Neural progenitor cell (in vitro differentiated cells): ENCODE measurements around the gene DNMT3A. TPM values are rescaled to one million over a fixed set of nuclear protein-coding genes. Genes with fewer than 3 reads are reported as not detected.
A peak's percentile ranks its signal among the peaks of the same experiment; 100 is the strongest.

Experiments
- DNase-seq: peaks from one replicate; pipeline ENCODE4 v3.0.0-alpha.2; 2016; ENCODE audit warnings: low spot score
- H2AFZ ChIP-seq: fragments of 200-600 bp; sonication (generic); replicated peaks from 2 replicates; pipeline ENCODE4 v1.6.1; 2016; ENCODE audit warnings: antibody characterized with exemption
- H3F3A ChIP-seq: fragments of 200-600 bp; sonication (generic); 2 replicates; pipeline ENCODE4 v1.6.1; 2016; ENCODE audit warnings: antibody characterized with exemption, low read depth
- H3K27ac ChIP-seq: fragments of 200-600 bp; sonication (generic); 2 replicates; pipeline ENCODE4 v1.5.1; 2016; ENCODE audit warnings: mild to moderate bottlenecking
- H3K27me3 ChIP-seq: fragments of 200-600 bp; sonication (generic); 2 replicates; pipeline ENCODE4 v1.6.1; 2016; ENCODE audit warnings: mild to moderate bottlenecking, moderate library complexity
- H3K36me3 ChIP-seq: fragments of 200-600 bp; sonication (generic); 2 replicates; pipeline ENCODE4 v1.5.1; 2016
- H3K4me1 ChIP-seq: fragments of 200-600 bp; sonication (generic); 2 replicates; pipeline ENCODE4 v1.6.1; 2016; ENCODE audit warnings: mixed run types
- H3K4me2 ChIP-seq: fragments of 200-600 bp; sonication (generic); 2 replicates; pipeline ENCODE4 v1.6.1; 2016
- H3K4me3 ChIP-seq: fragments of 200-600 bp; sonication (generic); 2 replicates; pipeline ENCODE4 v1.5.1; 2016
- H3K79me2 ChIP-seq: fragments of 200-600 bp; sonication (generic); 2 replicates; pipeline ENCODE4 v1.6.1; 2016; ENCODE audit warnings: low read depth
- H3K9ac ChIP-seq: fragments of 200-600 bp; sonication (generic); 2 replicates; pipeline ENCODE4 v1.6.1; 2016
- H3K9me3 ChIP-seq: fragments of 200-600 bp; sonication (generic); 2 replicates; pipeline ENCODE4 v1.5.1; 2016; ENCODE audit warnings: low read depth
- H4K20me1 ChIP-seq: fragments of 200-600 bp; sonication (generic); 2 replicates; pipeline ENCODE4 v1.6.1; 2016; ENCODE audit warnings: low read depth
- H3K27ac Mint-ChIP-seq: 3 replicates; pipeline ENCODE4 v1.8.0; 2021; ENCODE audit warnings: mixed read lengths
- H3K27me3 Mint-ChIP-seq: 2 replicates; pipeline ENCODE4 v1.8.0; 2022; ENCODE audit warnings: low read depth, mild to moderate bottlenecking, inconsistent platforms, moderate library complexity, mixed read lengths; ENCODE audit not compliant: insufficient read depth
- H3K36me3 Mint-ChIP-seq: 3 replicates; pipeline ENCODE4 v1.8.0; 2021; ENCODE audit warnings: mixed read lengths
- H3K4me1 Mint-ChIP-seq: 3 replicates; pipeline ENCODE4 v1.8.0; 2021; ENCODE audit warnings: mixed read lengths
- H3K4me3 Mint-ChIP-seq: 3 replicates; pipeline ENCODE4 v1.8.0; 2021; ENCODE audit warnings: mild to moderate bottlenecking, moderate library complexity, mixed read lengths
- H3K9me3 Mint-ChIP-seq: 3 replicates; pipeline ENCODE4 v1.8.0; 2020; ENCODE audit warnings: mixed read lengths
- EZH2 ChIP-seq: fragments of 200-600 bp; sonication (generic); IDR thresholded peaks from 2 replicates; pipeline ENCODE4 v1.6.1; 2017; ENCODE audit warnings: antibody characterized with exemption, mild to moderate bottlenecking, moderate library complexity
- EZH2phosphoT487 ChIP-seq: fragments of 200-600 bp; sonication (generic); IDR thresholded peaks from 2 replicates; pipeline ENCODE4 v1.6.1; 2017; ENCODE audit warnings: antibody characterized with exemption
- total RNA-seq: library from RNA; depleted of rRNA; stranded (reverse); fragments of >200 nt; gene quantifications from 2 replicates; pipeline ENCODE4 v1.2.3, GENCODE V29; 2015; ENCODE audit warnings: low replicate concordance
- TF ChIP-seq, protein P1 (sequence below): fragments of 200-600 bp; sonication (generic); IDR thresholded peaks from 2 replicates; pipeline ENCODE4 v1.5.1; 2017; ENCODE audit warnings: antibody characterized with exemption, mild to moderate bottlenecking

Gene DNMT3A
- total RNA-seq, 1 donor from 2014 or later: 46.5 TPM

DNA sequence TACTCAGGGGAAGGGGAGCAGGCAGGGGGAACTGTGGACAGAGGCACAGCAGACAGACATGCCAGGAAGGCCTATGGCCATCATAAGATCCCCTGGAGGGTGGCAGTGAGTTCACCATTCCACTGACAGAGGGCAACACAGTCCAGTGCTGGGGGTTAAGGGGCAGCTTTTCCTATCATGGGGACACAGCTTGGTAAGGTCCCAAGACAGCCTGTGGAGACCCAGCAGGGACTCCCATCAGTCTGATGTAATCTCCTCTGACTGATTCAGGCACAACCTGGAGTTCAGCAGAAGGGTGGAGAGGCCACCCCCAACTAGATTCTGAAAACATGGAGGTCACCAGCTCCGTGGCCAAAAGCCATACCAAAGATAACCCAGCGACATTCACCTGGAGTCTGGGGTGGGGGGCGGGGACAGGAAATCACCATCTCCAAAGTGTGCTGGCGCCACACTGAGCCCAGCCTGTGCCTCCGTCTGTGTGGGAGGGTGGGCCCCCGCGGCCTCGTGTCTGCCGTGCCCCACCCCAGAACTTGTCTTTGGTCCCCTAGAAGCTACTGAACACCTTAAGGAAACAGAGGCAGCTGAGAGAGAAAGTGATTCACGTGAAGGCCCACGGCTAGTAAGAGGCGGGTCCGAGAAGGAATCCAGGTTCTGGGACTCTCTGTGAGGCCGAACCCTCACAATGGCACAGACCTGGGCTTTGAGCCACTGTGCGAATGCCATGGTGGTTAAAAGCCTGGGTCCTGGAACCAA, 28.6 kb downstream of the DNMT3A start:
- H3K9me3 Mint-ChIP-seq: no peaks in the 10 kb centered on the region
- Histone ChIP-seq H3K4me2 (no peak overlapping the region), H3K4me3 (no peak overlapping the region), H3F3A (peaks cover 36% of the 10 kb centered on the region), H3K36me3 (no peaks in the 10 kb centered on the region), H3K27me3 (no peaks in the 10 kb centered on the region), H3K9me3 (no peaks in the 10 kb centered on the region), H4K20me1 (no peaks in the 10 kb centered on the region), H3K27ac (no peak overlapping the region), H2AFZ (no peak overlapping the region), H3K4me1 (peaks cover 44% of the 10 kb centered on the region), H3K79me2 (no peaks in the 10 kb centered on the region), H3K9ac (no peak overlapping the region)
- H3K4me3 Mint-ChIP-seq: no peak overlapping the region
- no peak for DNase-seq
- H3K36me3 Mint-ChIP-seq: no peaks in the 10 kb centered on the region
- H3K27me3 Mint-ChIP-seq: peaks cover 8% of the 10 kb centered on the region
- TF ChIP-seq, protein P1, sequence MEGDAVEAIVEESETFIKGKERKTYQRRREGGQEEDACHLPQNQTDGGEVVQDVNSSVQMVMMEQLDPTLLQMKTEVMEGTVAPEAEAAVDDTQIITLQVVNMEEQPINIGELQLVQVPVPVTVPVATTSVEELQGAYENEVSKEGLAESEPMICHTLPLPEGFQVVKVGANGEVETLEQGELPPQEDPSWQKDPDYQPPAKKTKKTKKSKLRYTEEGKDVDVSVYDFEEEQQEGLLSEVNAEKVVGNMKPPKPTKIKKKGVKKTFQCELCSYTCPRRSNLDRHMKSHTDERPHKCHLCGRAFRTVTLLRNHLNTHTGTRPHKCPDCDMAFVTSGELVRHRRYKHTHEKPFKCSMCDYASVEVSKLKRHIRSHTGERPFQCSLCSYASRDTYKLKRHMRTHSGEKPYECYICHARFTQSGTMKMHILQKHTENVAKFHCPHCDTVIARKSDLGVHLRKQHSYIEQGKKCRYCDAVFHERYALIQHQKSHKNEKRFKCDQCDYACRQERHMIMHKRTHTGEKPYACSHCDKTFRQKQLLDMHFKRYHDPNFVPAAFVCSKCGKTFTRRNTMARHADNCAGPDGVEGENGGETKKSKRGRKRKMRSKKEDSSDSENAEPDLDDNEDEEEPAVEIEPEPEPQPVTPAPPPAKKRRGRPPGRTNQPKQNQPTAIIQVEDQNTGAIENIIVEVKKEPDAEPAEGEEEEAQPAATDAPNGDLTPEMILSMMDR: no peak
- TF ChIP-seq EZH2: no peak
- TF ChIP-seq EZH2phosphoT487: no peak
- H3K27ac Mint-ChIP-seq: no peak overlapping the region
- H3K4me1 Mint-ChIP-seq: peaks cover 39% of the 10 kb centered on the region

DNA sequence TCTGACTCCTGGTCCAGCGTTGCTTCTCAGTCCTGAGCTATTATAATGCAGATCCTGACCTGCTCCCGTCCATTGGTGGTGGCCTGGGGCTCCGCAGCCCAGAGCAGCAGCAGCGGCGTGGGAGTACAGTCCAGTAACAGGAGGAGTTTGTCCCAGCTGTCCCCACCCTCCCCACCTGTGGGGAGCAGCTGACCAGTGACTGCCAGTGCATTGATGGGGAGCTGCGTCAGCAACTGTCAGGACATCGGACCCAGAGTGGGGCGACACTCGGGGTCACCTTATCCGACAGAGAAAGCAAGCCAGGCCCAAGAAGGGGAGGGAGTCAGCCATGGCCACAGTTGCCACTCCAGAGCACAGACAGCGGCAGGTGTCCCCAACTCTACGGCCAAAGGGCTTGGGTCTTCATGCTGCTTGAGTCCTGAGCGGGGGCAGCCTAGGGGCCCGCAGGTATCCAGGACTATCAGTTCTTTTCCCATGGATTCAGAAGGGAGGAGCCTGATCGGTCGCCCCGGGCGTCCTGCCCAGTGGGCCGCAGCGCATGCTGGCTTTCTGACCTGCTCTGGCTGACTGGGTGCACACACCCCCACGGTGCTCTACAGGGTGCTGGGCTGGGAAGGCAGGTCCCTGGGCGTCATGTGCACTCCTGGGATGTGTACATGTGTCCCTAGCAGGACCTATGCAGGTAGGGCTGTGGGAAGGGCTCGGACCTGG, 29.7 kb downstream of the DNMT3A start:
- Histone ChIP-seq H4K20me1 (no peaks in the 10 kb centered on the region), H3K27me3 (no peaks in the 10 kb centered on the region), H3K36me3 (no peaks in the 10 kb centered on the region), H3K4me3 (no peak overlapping the region), H3K9ac (no peak overlapping the region), H3K27ac (no peak overlapping the region), H3K79me2 (no peaks in the 10 kb centered on the region), H3F3A (peaks cover 36% of the 10 kb centered on the region), H3K9me3 (no peaks in the 10 kb centered on the region), H3K4me1 (peaks cover 44% of the 10 kb centered on the region), H2AFZ (no peak overlapping the region), H3K4me2 (peak overlapping the region; percentile 47)
- Mint-ChIP-seq H3K27ac (peak overlapping the region; percentile 69), H3K4me3 (no peak overlapping the region), H3K9me3 (no peaks in the 10 kb centered on the region), H3K36me3 (no peaks in the 10 kb centered on the region), H3K27me3 (peaks cover 9% of the 10 kb centered on the region), H3K4me1 (peaks cover 39% of the 10 kb centered on the region)
- DNase-seq: no peak
- TF ChIP-seq, protein P1: no peak
- TF ChIP-seq EZH2: no peak
- TF ChIP-seq EZH2phosphoT487: no peak

DNA sequence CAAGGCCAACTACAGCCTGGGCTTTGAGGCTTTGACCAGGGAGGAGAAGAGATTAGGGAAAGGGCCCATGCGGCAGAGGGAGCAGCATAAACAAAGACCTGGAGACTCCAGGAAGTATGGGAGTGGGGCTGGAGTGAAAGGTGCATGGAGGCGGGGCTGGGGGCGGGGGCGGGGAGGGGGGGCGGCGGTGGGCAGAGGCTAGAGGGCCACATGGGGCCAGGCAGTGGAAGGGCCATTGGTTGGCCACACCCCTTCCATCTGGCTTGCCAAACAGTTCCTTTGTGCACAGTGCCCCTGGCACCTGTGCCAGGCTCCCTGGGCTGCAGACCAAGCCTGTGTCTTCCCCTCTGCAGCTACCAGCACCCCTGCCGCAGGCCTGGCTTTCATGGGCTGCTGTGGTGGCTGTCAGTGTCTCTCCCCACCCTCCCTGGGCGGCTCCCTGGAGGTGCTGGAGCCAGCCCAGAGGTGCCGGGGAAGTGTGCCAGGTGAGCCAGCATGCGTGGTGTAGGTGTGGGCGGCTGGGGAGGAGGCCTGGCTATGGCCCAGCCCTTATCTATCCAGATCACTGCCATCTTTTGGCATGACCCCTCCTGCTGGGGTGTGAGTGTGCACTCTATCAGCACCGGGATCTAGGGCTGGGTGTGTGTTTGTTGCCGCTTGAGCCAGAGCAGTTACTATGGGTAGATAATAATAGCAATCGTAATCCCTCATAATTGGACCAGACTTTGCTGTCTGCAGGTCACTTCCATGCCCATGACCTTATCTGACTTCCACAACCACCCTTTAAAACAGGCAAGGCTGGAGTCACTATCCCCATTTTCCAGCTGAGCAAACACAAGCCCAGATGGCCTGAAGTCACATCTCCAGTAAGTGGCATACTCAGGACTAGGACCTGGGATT, 30.5 kb downstream of the DNMT3A start:
- peak overlapping the region; percentile 53 for H3K4me3 Mint-ChIP-seq
- H3K4me3 ChIP-seq: no peak overlapping the region
- no peaks in the 10 kb centered on the region for H3K36me3 ChIP-seq

More for the DNA sequence above, 30.5 kb downstream of the DNMT3A start:
- Histone ChIP-seq H3K4me2 (peak overlapping the region; percentile 62), H3F3A (peaks cover 36% of the 10 kb centered on the region), H3K27me3 (no peaks in the 10 kb centered on the region), H3K27ac (no peak overlapping the region), H3K9me3 (no peaks in the 10 kb centered on the region), H2AFZ (peak overlapping the region; percentile 63), H3K79me2 (no peaks in the 10 kb centered on the region), H4K20me1 (no peaks in the 10 kb centered on the region), H3K4me1 (peaks cover 44% of the 10 kb centered on the region), H3K9ac (no peak overlapping the region)
- DNase-seq: peak; percentile 64
- no peaks in the 10 kb centered on the region for H3K36me3 Mint-ChIP-seq
- TF ChIP-seq, protein P1: no peak
- TF ChIP-seq EZH2 (no peak), EZH2phosphoT487 (no peak)
- H3K27ac Mint-ChIP-seq: peak overlapping the region; percentile 69
- H3K4me1 Mint-ChIP-seq: peaks cover 37% of the 10 kb centered on the region
- H3K27me3 Mint-ChIP-seq: peaks cover 5% of the 10 kb centered on the region
- no peaks in the 10 kb centered on the region for H3K9me3 Mint-ChIP-seq
